CD14-positive monocyte (primary cell): ENCODE data around the gene TRIM67. TPM values are rescaled to one million over a fixed set of nuclear protein-coding genes. Genes with fewer than 3 reads are reported as not detected.

ENCODE experiments used
- DNase-seq, 3 donors: peaks; one replicate each; pipeline ENCODE4 v3.0.0-alpha.2; 2011 to 2022
- H2AFZ ChIP-seq: 2 replicates; pipeline ENCODE4 v1.6.0; 2012; ENCODE audit warnings: mild to moderate bottlenecking, low read depth, low read length, inconsistent platforms; ENCODE audit not compliant: insufficient read depth, poor library complexity, severe bottlenecking
- H3K27ac ChIP-seq, 2 donors: 1 replicate in 1 of 2; 2 replicates in 1 of 2; pipeline ENCODE4 v1.5.1; 2012 to 2013; ENCODE audit warnings: low read length in 2 of 2, control low read depth in 1 of 2, inconsistent platforms in 1 of 2, low read depth in 1 of 2, mild to moderate bottlenecking in 1 of 2
- H3K27me3 ChIP-seq, 2 donors: one replicate each; pipeline versions ENCODE4 v1.6.0 to v1.6.1; 2011 to 2013; ENCODE audit warnings: low read length in 2 of 2; ENCODE audit not compliant: control insufficient read depth in 2 of 2, insufficient read depth in 2 of 2
- H3K36me3 ChIP-seq, 2 donors: replicated peaks in 1 of 2; 1 replicate in 1 of 2; 2 replicates in 1 of 2; pipeline versions ENCODE4 v1.5.1 to v1.6.1; 2012 to 2013; ENCODE audit warnings: low read length in 2 of 2, control low read depth in 1 of 2, inconsistent platforms in 1 of 2, mild to moderate bottlenecking in 1 of 2; ENCODE audit not compliant: insufficient read depth in 2 of 2, control insufficient read depth in 1 of 2
- H3K4me1 ChIP-seq, 2 donors: 1 replicate in 1 of 2; 2 replicates in 1 of 2; pipeline versions ENCODE4 v1.5.1 to v1.6.1; 2012 to 2013; ENCODE audit warnings: low read length in 2 of 2, control low read depth in 1 of 2, inconsistent platforms in 1 of 2, mild to moderate bottlenecking in 1 of 2, moderate library complexity in 1 of 2; ENCODE audit not compliant: insufficient read depth in 2 of 2, control insufficient read depth in 1 of 2
- H3K4me2 ChIP-seq: replicated peaks from 2 replicates; pipeline ENCODE3; 2012; ENCODE audit warnings: low read length, moderate library complexity, mild to moderate bottlenecking; ENCODE audit not compliant: poor library complexity, severe bottlenecking; ENCODE audit errors: extremely low read depth
- H3K4me3 ChIP-seq, 3 experiments: fragments of 200-600 bp in 1 of 3; sonication (generic) in 1 of 3; replicated peaks in 1 of 3; 1 replicate in 2 of 3; 2 replicates in 1 of 3; pipeline ENCODE4 v1.5.1; 2011 to 2013; ENCODE audit warnings: low read length in 3 of 3, mild to moderate bottlenecking in 3 of 3, control low read depth in 2 of 3, low read depth in 2 of 3, inconsistent platforms in 1 of 3, moderate library complexity in 1 of 3
- H3K79me2 ChIP-seq: 2 replicates; pipeline ENCODE4 v1.6.0; 2012; ENCODE audit warnings: mild to moderate bottlenecking, control low read depth, inconsistent platforms, low read length, moderate library complexity; ENCODE audit not compliant: insufficient read depth
- H3K9ac ChIP-seq: 2 replicates; pipeline ENCODE4 v1.6.0; 2017; ENCODE audit warnings: low read length, mild to moderate bottlenecking; ENCODE audit not compliant: insufficient read depth, poor library complexity, severe bottlenecking
- H3K9me3 ChIP-seq, 2 donors: replicated peaks in 1 of 2; 1 replicate in 1 of 2; 2 replicates in 1 of 2; pipeline versions ENCODE4 v1.5.1 to v1.6.1; 2012 to 2013; ENCODE audit warnings: low read length in 2 of 2, control low read depth in 1 of 2; ENCODE audit not compliant: control insufficient read depth in 1 of 2, insufficient read depth in 1 of 2
- H4K20me1 ChIP-seq: 2 replicates; pipeline ENCODE4 v1.6.0; 2012; ENCODE audit warnings: mild to moderate bottlenecking, low read length, control low read depth, moderate library complexity; ENCODE audit not compliant: insufficient read depth
- H3K27ac Mint-ChIP-seq, 7 donors: one replicate each; pipeline ENCODE4 v1.8.0; 2020; ENCODE audit warnings: mild to moderate bottlenecking in 7 of 7, mixed read lengths in 7 of 7, moderate library complexity in 6 of 7, inconsistent platforms in 2 of 7
- H3K27me3 Mint-ChIP-seq, 3 donors: one replicate each; pipeline ENCODE4 v1.8.0; 2021 to 2022; ENCODE audit warnings: low read depth in 3 of 3, mild to moderate bottlenecking in 3 of 3, mixed read lengths in 3 of 3, moderate library complexity in 3 of 3, inconsistent platforms in 1 of 3
- H3K36me3 Mint-ChIP-seq, 2 donors: one replicate each; pipeline ENCODE4 v1.8.0; 2020; ENCODE audit warnings: mixed read lengths in 2 of 2, inconsistent platforms in 1 of 2, mild to moderate bottlenecking in 1 of 2
- H3K4me1 Mint-ChIP-seq: one replicate; pipeline ENCODE4 v1.8.0; 2020; ENCODE audit warnings: mild to moderate bottlenecking, mixed read lengths
- H3K4me3 Mint-ChIP-seq, 2 donors: one replicate each; pipeline ENCODE4 v1.8.0; 2020; ENCODE audit warnings: mild to moderate bottlenecking in 2 of 2, mixed read lengths in 2 of 2, moderate library complexity in 1 of 2
- H3K9me3 Mint-ChIP-seq, 7 donors: one replicate each; pipeline ENCODE4 v1.8.0; 2020 to 2022; ENCODE audit warnings: mixed read lengths in 7 of 7, mild to moderate bottlenecking in 6 of 7, moderate library complexity in 6 of 7, inconsistent platforms in 2 of 7
- WGBS: methylation state at CpG from one replicate; pipeline ENCODE4 v1.1.5; 2013; ENCODE audit warnings: missing lambda C conversion rate; ENCODE audit not compliant: insufficient coverage; 5-methylcytosine and 5-hydroxymethylcytosine counted together
- intact Hi-C, 2 donors: fragments of 100-400 bp; cut with micrococcal nuclease; formaldehyde crosslinking; loops; one replicate each; pipeline versions ENCODE4 v1.15.0 to v1.15.1; 2023
- polyA plus RNA-seq, 3 donors: library from polyadenylated mRNA; depleted of rRNA in 1 of 3; unstranded in 2 of 3; stranded (reverse) in 1 of 3; fragments of 300-500 nt in 2 of 3; fragments of >200 nt in 1 of 3; fragmentation: Illumina TruSeq in 2 of 3; gene quantifications; 1 replicate in 2 of 3; 2 replicates in 1 of 3; pipeline ENCODE4 v1.2.3, GENCODE V29; 2012 to 2021
- TF ChIP-seq, protein P1 (sequence below): fragments of 200-600 bp; IDR thresholded peaks from one replicate; pipeline ENCODE4 v1.8.0; 2022; ENCODE audit warnings: antibody characterized with exemption, mild to moderate bottlenecking

Gene TRIM67
- polyA plus RNA-seq, 3 donors = not detected

GRCh38 chr1:231208980-231209379 lies 47.1 kb downstream of the TRIM67 start:
- H3K27me3 ChIP-seq = peaks cover 0 to 3% of the 10 kb centered on the region in 2 donors
- H3K27me3 Mint-ChIP-seq = peaks cover 5 to 10% (median 8%) of the 10 kb centered on the region in 3 donors
- no peak overlapping the region for H3K4me3 ChIP-seq
- no peaks in the 10 kb centered on the region for H3K79me2 ChIP-seq
- no peak overlapping the region for H3K9ac ChIP-seq
- H4K20me1 ChIP-seq = no peaks in the 10 kb centered on the region
- H3K9me3 Mint-ChIP-seq = no peaks in the 10 kb centered on the region
- H3K36me3 ChIP-seq = no peaks in the 10 kb centered on the region
- no peak overlapping the region for H3K4me3 Mint-ChIP-seq
- no peaks in the 10 kb centered on the region for H3K36me3 Mint-ChIP-seq
- DNase-seq = no peak
- no peak overlapping the region for H3K27ac Mint-ChIP-seq
- peaks cover 4 to 5% of the 10 kb centered on the region in 2 donors for H3K4me1 ChIP-seq
- H3K4me2 ChIP-seq = no peak overlapping the region
- H3K4me1 Mint-ChIP-seq = peaks cover 7% of the 10 kb centered on the region
- H3K9me3 ChIP-seq = no peaks in the 10 kb centered on the region
- TF ChIP-seq, protein P1, sequence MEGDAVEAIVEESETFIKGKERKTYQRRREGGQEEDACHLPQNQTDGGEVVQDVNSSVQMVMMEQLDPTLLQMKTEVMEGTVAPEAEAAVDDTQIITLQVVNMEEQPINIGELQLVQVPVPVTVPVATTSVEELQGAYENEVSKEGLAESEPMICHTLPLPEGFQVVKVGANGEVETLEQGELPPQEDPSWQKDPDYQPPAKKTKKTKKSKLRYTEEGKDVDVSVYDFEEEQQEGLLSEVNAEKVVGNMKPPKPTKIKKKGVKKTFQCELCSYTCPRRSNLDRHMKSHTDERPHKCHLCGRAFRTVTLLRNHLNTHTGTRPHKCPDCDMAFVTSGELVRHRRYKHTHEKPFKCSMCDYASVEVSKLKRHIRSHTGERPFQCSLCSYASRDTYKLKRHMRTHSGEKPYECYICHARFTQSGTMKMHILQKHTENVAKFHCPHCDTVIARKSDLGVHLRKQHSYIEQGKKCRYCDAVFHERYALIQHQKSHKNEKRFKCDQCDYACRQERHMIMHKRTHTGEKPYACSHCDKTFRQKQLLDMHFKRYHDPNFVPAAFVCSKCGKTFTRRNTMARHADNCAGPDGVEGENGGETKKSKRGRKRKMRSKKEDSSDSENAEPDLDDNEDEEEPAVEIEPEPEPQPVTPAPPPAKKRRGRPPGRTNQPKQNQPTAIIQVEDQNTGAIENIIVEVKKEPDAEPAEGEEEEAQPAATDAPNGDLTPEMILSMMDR = no peak
- intact Hi-C loops = no loop called here
- H2AFZ ChIP-seq = no peak overlapping the region
- H3K27ac ChIP-seq = no peak overlapping the region
- 95% methylated on average over 10 of the region's 14 CpGs for WGBS

DNA sequence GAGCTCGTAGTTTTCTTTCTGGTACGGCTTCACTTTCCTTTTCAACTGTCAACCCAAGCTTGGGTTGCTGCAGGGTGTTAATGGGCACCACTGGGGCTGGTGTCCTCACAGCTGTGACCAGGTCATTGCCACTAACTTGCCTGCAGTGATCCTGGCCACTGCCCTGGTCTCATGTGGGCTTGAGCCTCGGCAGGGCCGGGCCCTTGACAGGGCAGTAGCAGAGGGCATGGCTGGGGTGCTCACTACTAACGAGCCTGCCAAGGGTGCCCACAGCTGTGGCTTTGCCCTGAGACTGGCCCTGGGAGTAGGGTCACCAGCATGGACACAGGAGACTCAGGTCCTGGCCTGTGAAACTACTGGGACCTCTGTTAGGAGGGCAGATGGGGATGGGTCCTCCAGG lies 47.7 kb downstream of the TRIM67 start:
- Mint-ChIP-seq H3K4me1 (peaks cover 7% of the 10 kb centered on the region), H3K27ac (no peak overlapping the region), H3K9me3 (no peaks in the 10 kb centered on the region), H3K27me3 (peaks cover 4 to 10% (median 8%) of the 10 kb centered on the region in 3 donors), H3K36me3 (no peaks in the 10 kb centered on the region), H3K4me3 (no peak overlapping the region)
- Histone ChIP-seq H3K4me3 (no peak overlapping the region), H3K9me3 (no peaks in the 10 kb centered on the region), H3K79me2 (no peaks in the 10 kb centered on the region), H3K36me3 (no peaks in the 10 kb centered on the region), H3K4me2 (no peak overlapping the region), H2AFZ (no peak overlapping the region), H3K9ac (no peak overlapping the region), H3K4me1 (peaks cover 4 to 5% of the 10 kb centered on the region in 2 donors), H3K27ac (no peak overlapping the region), H4K20me1 (no peaks in the 10 kb centered on the region), H3K27me3 (peaks cover 0 to 3% of the 10 kb centered on the region in 2 donors)
- intact Hi-C loops = no loop called here
- no peak for DNase-seq
- TF ChIP-seq, protein P1 = no peak
- WGBS = 93% methylated on average over 5 of the region's 5 CpGs
